Measurements from ENCODE around the gene TDRD3. TPM values are rescaled to one million over a fixed set of nuclear protein-coding genes. Genes with fewer than 3 reads are reported as not detected.

The TDRD3 gene
- total RNA-seq, 1 donor from 2014 or later = 17.3 TPM

GRCh38 chr13:60479273-60479672 lies 82.3 kb downstream of the TDRD3 start:
- H3K4me3 Mint-ChIP-seq (ENCODE audit: unreplicated experiment) = no peak overlapping the region
- no peaks in the 10 kb centered on the region for H3K4me1 Mint-ChIP-seq (ENCODE audit: unreplicated experiment)
- peaks cover 15% of the 10 kb centered on the region for H3K36me3 Mint-ChIP-seq (ENCODE audit: low read depth, unreplicated experiment)
- H3K27ac Mint-ChIP-seq (ENCODE audit: unreplicated experiment) = no peak overlapping the region
- H3K9me3 Mint-ChIP-seq (ENCODE audit: unreplicated experiment) = no peaks in the 10 kb centered on the region
- no peak for TF ChIP-seq CTCF (IDR thresholded peaks at IDR 0.05; ENCODE audit: unreplicated experiment)
- peaks cover 2% of the 10 kb centered on the region for H3K27me3 Mint-ChIP-seq (ENCODE audit: unreplicated experiment)
- DNase-seq (ENCODE audit: low spot score) = no peak

- Mint-ChIP-seq H3K27ac (ENCODE audit: unreplicated experiment) (no peak overlapping the region), H3K4me1 (ENCODE audit: unreplicated experiment) (no peaks in the 10 kb centered on the region), H3K27me3 (ENCODE audit: unreplicated experiment) (peaks cover 2% of the 10 kb centered on the region), H3K4me3 (ENCODE audit: unreplicated experiment) (no peak overlapping the region), H3K36me3 (ENCODE audit: low read depth, unreplicated experiment) (peaks cover 15% of the 10 kb centered on the region), H3K9me3 (ENCODE audit: unreplicated experiment) (no peaks in the 10 kb centered on the region)
- TF ChIP-seq CTCF (IDR thresholded peaks at IDR 0.05; ENCODE audit: unreplicated experiment) = no peak
- DNase-seq (ENCODE audit: low spot score) = no peak
Observed at GRCh38 chr13:60482012-60482411, 85.0 kb downstream of the TDRD3 start.

- TF ChIP-seq CTCF (IDR thresholded peaks at IDR 0.05; ENCODE audit: unreplicated experiment) = no peak
- H3K27me3 Mint-ChIP-seq (ENCODE audit: unreplicated experiment) = peaks cover 2% of the 10 kb centered on the region
- no peaks in the 10 kb centered on the region for H3K4me1 Mint-ChIP-seq (ENCODE audit: unreplicated experiment)
- DNase-seq (ENCODE audit: low spot score) = no peak
- H3K9me3 Mint-ChIP-seq (ENCODE audit: unreplicated experiment) = peaks cover 8% of the 10 kb centered on the region
- H3K4me3 Mint-ChIP-seq (ENCODE audit: unreplicated experiment) = no peak overlapping the region
- peaks cover 28% of the 10 kb centered on the region for H3K36me3 Mint-ChIP-seq (ENCODE audit: low read depth, unreplicated experiment)
- H3K27ac Mint-ChIP-seq (ENCODE audit: unreplicated experiment) = no peak overlapping the region
Observed at GRCh38 chr13:60484865-60485264, 87.8 kb downstream of the TDRD3 start.

- H3K27ac Mint-ChIP-seq (ENCODE audit: unreplicated experiment) = no peak overlapping the region
- no peak overlapping the region for H3K4me3 Mint-ChIP-seq (ENCODE audit: unreplicated experiment)
- no peak for TF ChIP-seq CTCF (IDR thresholded peaks at IDR 0.05; ENCODE audit: unreplicated experiment)
- H3K27me3 Mint-ChIP-seq (ENCODE audit: unreplicated experiment) = no peaks in the 10 kb centered on the region
- DNase-seq (ENCODE audit: low spot score) = no peak
- peaks cover 8% of the 10 kb centered on the region for H3K9me3 Mint-ChIP-seq (ENCODE audit: unreplicated experiment)
- H3K36me3 Mint-ChIP-seq (ENCODE audit: low read depth, unreplicated experiment) = peaks cover 32% of the 10 kb centered on the region
- no peaks in the 10 kb centered on the region for H3K4me1 Mint-ChIP-seq (ENCODE audit: unreplicated experiment)
Observed at GRCh38 chr13:60491531-60491930, 94.5 kb downstream of the TDRD3 start.

- Mint-ChIP-seq H3K9me3 (ENCODE audit: unreplicated experiment) (peaks cover 8% of the 10 kb centered on the region), H3K36me3 (ENCODE audit: low read depth, unreplicated experiment) (peaks cover 35% of the 10 kb centered on the region), H3K4me3 (ENCODE audit: unreplicated experiment) (no peak overlapping the region), H3K27me3 (ENCODE audit: unreplicated experiment) (peaks cover 3% of the 10 kb centered on the region), H3K4me1 (ENCODE audit: unreplicated experiment) (no peaks in the 10 kb centered on the region), H3K27ac (ENCODE audit: unreplicated experiment) (no peak overlapping the region)
- DNase-seq (ENCODE audit: low spot score) = no peak
- TF ChIP-seq CTCF (IDR thresholded peaks at IDR 0.05; ENCODE audit: unreplicated experiment) = no peak
Observed at GRCh38 chr13:60492187-60492586, 95.2 kb downstream of the TDRD3 start.

Data from endothelial cell (in vitro differentiated cells).